ENCODE measurements around the gene RPA4. TPM values are rescaled to one million over a fixed set of nuclear protein-coding genes. Genes with fewer than 3 reads are reported as not detected.
"Not testable (repeated sequence)": the region's sequence is repeated elsewhere in the genome, so short reads cannot be mapped to it uniquely, and the experiment has no call there.

RPA4 gene
- total RNA-seq, 1 donor from 2014 or later = 1.3 TPM

DNA sequence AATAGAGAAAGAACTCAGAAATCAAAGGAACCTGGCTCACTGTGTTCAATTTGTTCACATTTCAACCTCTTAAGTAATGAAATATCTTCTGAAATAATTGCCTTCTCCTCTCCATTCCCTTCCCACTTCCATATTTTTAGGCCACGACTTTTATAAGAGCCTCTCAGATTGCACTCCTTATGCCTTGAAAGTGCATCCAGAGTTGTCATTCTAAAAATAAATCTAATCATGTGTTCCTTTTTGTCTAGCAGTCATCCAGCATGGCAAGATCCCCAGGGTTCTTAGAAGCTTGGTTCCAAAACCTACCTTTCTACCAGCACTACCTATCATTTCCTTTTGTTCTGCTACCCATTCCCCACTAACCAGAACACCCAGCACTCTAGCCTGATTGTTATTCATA, 42.4 kb upstream of the RPA4 start:
- H3K4me3 ChIP-seq = no peak overlapping the region
- ATAC-seq (no peak), DNase-seq (no peak)
- H3K36me3 ChIP-seq = no peaks in the 10 kb centered on the region
- intact Hi-C loops (cut with DNase I) = no loop called here
- H3K9me3 ChIP-seq = no peaks in the 10 kb centered on the region
- H3K27ac ChIP-seq = no peak overlapping the region
- no peaks in the 10 kb centered on the region for H3K27me3 ChIP-seq
- H3K4me1 ChIP-seq = no peaks in the 10 kb centered on the region
- TF ChIP-seq, protein P1, sequence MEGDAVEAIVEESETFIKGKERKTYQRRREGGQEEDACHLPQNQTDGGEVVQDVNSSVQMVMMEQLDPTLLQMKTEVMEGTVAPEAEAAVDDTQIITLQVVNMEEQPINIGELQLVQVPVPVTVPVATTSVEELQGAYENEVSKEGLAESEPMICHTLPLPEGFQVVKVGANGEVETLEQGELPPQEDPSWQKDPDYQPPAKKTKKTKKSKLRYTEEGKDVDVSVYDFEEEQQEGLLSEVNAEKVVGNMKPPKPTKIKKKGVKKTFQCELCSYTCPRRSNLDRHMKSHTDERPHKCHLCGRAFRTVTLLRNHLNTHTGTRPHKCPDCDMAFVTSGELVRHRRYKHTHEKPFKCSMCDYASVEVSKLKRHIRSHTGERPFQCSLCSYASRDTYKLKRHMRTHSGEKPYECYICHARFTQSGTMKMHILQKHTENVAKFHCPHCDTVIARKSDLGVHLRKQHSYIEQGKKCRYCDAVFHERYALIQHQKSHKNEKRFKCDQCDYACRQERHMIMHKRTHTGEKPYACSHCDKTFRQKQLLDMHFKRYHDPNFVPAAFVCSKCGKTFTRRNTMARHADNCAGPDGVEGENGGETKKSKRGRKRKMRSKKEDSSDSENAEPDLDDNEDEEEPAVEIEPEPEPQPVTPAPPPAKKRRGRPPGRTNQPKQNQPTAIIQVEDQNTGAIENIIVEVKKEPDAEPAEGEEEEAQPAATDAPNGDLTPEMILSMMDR (IDR thresholded peaks at IDR 0.05) = no peak

DNA sequence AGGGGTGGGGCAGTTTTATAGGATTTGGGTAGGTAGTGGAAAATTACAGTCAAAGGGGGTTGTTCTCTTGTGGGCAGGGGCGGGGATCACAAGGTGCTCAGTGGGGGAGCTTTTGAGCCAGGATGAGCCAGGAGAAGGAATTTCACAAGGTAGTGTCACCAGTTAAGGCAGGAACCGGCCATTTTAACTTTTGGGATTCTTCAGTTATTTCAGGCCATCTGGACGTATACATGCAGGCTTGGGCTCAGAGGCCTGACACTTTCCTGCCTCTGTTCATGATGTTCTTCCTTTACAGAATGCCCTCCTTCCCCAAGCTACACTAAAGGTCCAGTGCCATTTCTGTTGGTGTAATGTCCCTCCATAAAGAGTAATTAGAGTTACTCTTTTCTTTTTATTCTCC, 41.8 kb upstream of the RPA4 start:
- not testable (repeated sequence) for ATAC-seq

DNA sequence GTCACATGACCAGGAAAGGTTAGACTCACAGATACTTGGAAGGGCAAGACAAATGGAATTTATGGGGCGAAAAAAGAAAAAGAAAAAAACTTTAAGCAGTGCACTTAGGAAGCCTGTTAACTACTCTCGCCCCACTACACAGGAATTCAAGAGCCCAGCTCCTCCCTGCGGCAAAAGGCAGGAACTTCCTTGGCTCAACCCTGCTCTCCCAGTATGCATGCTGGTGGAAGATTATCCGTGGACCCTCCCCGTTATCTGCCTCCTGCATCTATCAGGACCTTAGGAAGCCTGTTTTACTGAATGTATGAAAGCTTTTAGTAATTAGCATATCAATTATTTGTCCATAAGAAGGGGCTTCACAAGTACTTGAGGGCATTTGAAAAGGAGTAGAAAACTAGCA, 40.1 kb upstream of the RPA4 start:
- Histone ChIP-seq H3K4me3 (no peak overlapping the region), H3K9me3 (no peaks in the 10 kb centered on the region), H3K27ac (no peak overlapping the region), H3K4me1 (no peaks in the 10 kb centered on the region), H3K36me3 (no peaks in the 10 kb centered on the region), H3K27me3 (no peaks in the 10 kb centered on the region)
- DNase-seq (no peak), ATAC-seq (peak; percentile 72)
- intact Hi-C loops (cut with DNase I) = no loop called here
- TF ChIP-seq, protein P1 (IDR thresholded peaks at IDR 0.05) = peak; percentile 18

More for the DNA sequence above, 41.8 kb upstream of the RPA4 start:
- H3K9me3 ChIP-seq; H3K4me3 ChIP-seq; H3K27ac ChIP-seq; DNase-seq; H3K27me3 ChIP-seq; intact Hi-C loops (cut with DNase I); H3K4me1 ChIP-seq; H3K36me3 ChIP-seq: not testable (repeated sequence)

DNA sequence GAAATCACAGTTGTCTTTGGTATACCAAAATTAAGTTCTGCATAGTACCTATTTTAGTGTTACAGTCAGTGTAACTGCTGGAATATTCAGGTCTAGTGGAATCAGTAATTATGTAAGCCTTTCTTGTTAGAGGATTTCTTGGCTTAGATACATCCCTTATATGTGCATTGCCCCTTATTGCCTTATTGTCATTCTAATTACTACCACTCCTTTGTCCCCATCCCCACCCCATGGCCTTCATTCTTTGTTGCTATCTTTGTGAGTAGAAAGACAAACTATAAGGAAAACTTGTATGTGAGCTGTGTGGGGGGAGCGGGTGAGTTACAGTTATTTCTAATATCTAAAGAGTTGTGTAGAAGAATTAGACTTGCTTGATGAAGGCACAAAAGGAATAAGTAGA, 36.9 kb upstream of the RPA4 start:
- no peak for DNase-seq
- Histone ChIP-seq H3K27ac (no peak overlapping the region), H3K27me3 (no peaks in the 10 kb centered on the region), H3K36me3 (no peaks in the 10 kb centered on the region), H3K4me1 (no peaks in the 10 kb centered on the region), H3K9me3 (no peaks in the 10 kb centered on the region), H3K4me3 (no peak overlapping the region)
- TF ChIP-seq, protein P1 (IDR thresholded peaks at IDR 0.05) = no peak
- no peak for ATAC-seq
- intact Hi-C loops (cut with DNase I) = no loop called here

DNA sequence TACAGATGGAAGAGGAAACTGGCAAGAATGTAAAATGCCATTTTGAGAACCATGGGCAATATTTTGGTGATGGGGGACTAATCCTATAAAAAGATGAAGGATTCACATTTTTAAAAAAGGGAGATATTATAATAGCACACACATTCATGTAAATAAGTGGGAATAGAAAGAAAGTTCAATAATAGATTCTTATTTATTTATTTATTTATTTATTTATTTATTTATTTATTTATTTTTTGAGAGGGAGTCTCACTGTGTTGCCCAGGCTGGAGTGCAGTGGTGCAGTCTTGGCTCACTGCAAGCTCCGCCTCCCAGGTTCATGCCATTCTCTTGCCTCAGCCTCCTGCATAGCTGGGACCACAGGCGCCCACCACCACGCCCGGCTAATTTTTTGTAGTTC, 24.3 kb upstream of the RPA4 start:
- H3K9me3 ChIP-seq; H3K36me3 ChIP-seq; ATAC-seq; DNase-seq; H3K27me3 ChIP-seq; H3K4me1 ChIP-seq; H3K4me3 ChIP-seq; intact Hi-C loops (cut with DNase I); H3K27ac ChIP-seq: not testable (repeated sequence)

DNA sequence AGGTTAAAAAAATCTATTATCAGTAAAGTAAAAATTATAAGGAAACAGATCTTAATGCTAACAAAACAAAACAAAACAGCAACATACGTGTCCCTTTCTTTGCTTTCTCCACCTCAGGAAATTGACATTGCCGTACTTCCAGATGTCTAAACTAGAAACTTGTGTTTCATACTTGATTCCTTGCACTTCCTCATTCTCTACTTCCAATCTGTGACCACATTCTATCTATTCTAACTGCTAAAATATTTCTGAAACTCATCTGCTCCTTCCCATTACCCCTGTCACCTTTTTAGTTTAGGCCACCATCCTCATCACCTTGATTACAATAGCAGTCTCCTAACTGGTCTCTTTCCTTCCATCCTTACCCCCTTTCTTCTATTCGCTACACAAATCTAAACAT, 22.5 kb upstream of the RPA4 start:
- H3K36me3 ChIP-seq = no peaks in the 10 kb centered on the region
- no peaks in the 10 kb centered on the region for H3K9me3 ChIP-seq

DNA sequence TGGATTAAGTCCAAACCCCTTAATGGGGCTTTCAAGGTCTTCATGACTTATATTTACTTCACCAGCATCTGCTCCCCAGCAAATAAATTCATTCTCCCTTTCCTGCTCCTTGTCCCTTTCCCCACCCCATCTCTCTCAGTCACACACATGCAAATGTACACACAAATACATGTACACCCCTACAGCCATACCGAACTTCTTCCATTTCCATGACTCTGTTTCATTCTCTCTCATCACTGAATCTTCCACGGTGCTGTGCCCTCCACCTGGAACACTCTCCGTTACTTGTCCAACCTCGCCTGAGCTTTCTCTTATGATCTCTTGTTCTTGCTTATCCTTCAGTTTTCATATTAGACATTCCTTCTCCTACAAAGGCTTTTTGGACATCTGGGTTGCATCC, 22.0 kb upstream of the RPA4 start:
- Histone ChIP-seq H3K27ac (no peak overlapping the region), H3K9me3 (no peaks in the 10 kb centered on the region), H3K4me1 (no peaks in the 10 kb centered on the region), H3K27me3 (no peaks in the 10 kb centered on the region), H3K4me3 (no peak overlapping the region), H3K36me3 (no peaks in the 10 kb centered on the region)
- no peak for ATAC-seq
- intact Hi-C loops (cut with DNase I) = no loop called here
- DNase-seq = no peak
- TF ChIP-seq, protein P1 (IDR thresholded peaks at IDR 0.05) = no peak

More for the DNA sequence above, 22.5 kb upstream of the RPA4 start:
- Histone ChIP-seq H3K4me1 (no peaks in the 10 kb centered on the region), H3K4me3 (no peak overlapping the region), H3K27me3 (no peaks in the 10 kb centered on the region), H3K27ac (no peak overlapping the region)
- ATAC-seq = no peak
- intact Hi-C loops (cut with DNase I) = no loop called here
- DNase-seq = no peak
- TF ChIP-seq, protein P1 (IDR thresholded peaks at IDR 0.05) = no peak

All from upper lobe of right lung (tissue), 1 donor.